GM12891 (cell line): Measurements from ENCODE around the gene CAVIN1.

Experiments used
- PAX5 ChIP-seq: IDR thresholded peaks from 2 replicates; pipeline ENCODE4 v1.6.1; 2011; ENCODE audit warnings: low read length, moderate library complexity, mild to moderate bottlenecking; ENCODE audit not compliant: insufficient read depth, severe bottlenecking
- POLR2A ChIP-seq: IDR thresholded peaks from 2 replicates; pipeline ENCODE4 v1.6.1; 2011; ENCODE audit warnings: low read depth, low read length, control low read depth
- POLR2AphosphoS5 ChIP-seq: IDR thresholded peaks from 2 replicates; pipeline ENCODE4 v1.6.1; 2011; ENCODE audit warnings: low read depth, low read length, control low read depth
- POU2F2 ChIP-seq: IDR thresholded peaks from 2 replicates; pipeline ENCODE4 v1.6.1; 2011; ENCODE audit warnings: low read depth, mild to moderate bottlenecking, control low read depth, low read length, moderate library complexity
- SPI1 ChIP-seq: IDR thresholded peaks from 2 replicates; pipeline ENCODE4 v1.6.1; 2011; ENCODE audit warnings: low read depth, low read length, control low read depth
- TAF1 ChIP-seq: IDR thresholded peaks from 2 replicates; pipeline ENCODE4 v1.6.1; 2011; ENCODE audit warnings: low read depth, low read length, control low read depth

DNA sequence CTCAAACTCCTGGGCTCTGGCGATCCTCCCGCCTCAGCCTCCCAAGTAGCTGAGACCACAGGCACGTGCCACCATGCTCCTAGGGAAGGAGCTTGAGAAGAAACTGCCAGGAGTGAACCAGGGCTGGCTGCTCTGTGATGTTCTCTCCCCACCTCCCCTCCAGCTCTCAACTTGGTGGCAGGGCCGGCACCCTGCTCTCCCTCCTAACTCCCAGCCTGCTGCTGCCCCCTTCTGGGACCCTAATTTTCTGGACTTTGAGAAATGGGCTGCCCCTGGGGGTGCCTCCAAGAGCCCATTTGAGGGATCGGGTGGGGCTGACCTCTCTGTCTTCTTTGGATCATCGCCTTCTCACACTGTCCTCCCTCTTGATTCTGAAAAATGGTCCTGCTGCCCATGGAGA, 19.9 kb downstream of the CAVIN1 start:
- TF ChIP-seq POLR2A = no peak
- TF ChIP-seq POLR2AphosphoS5 = no peak
- no peak for TF ChIP-seq SPI1
- no peak for TF ChIP-seq TAF1
- TF ChIP-seq POU2F2 = no peak
- no peak for TF ChIP-seq PAX5
